Trophoblast cell (in vitro differentiated cells and primary cell): ENCODE data around the gene ADAMTS9.

Experiments
- DNase-seq, 2 donors: peaks; one replicate each; pipeline ENCODE4 v3.0.0-alpha.2; 2016
- H2AFZ ChIP-seq: 2 replicates; pipeline ENCODE4 v1.6.1; 2013; ENCODE audit warnings: low read length, moderate library complexity, mild to moderate bottlenecking; ENCODE audit not compliant: insufficient read depth, poor library complexity
- H2AK5ac ChIP-seq: 2 replicates; pipeline ENCODE4 v1.6.1; 2013; ENCODE audit warnings: mild to moderate bottlenecking, low read length
- H2BK120ac ChIP-seq: 2 replicates; pipeline ENCODE4 v1.6.1; 2013; ENCODE audit warnings: low read length, mild to moderate bottlenecking, moderate library complexity; ENCODE audit not compliant: insufficient read depth, poor library complexity
- H2BK12ac ChIP-seq: 2 replicates; pipeline ENCODE4 v1.6.1; 2013; ENCODE audit warnings: mild to moderate bottlenecking, low read length, moderate library complexity
- H2BK5ac ChIP-seq: 2 replicates; pipeline ENCODE4 v1.6.1; 2013; ENCODE audit warnings: low read length, low read depth, moderate library complexity, mild to moderate bottlenecking; ENCODE audit not compliant: poor library complexity
- H3K14ac ChIP-seq: 2 replicates; pipeline ENCODE4 v1.6.1; 2013; ENCODE audit warnings: mild to moderate bottlenecking, low read length
- H3K18ac ChIP-seq: 2 replicates; pipeline ENCODE4 v1.6.1; 2013; ENCODE audit warnings: mild to moderate bottlenecking, low read length
- H3K23ac ChIP-seq: 2 replicates; pipeline ENCODE4 v1.6.1; 2013; ENCODE audit warnings: low read length
- H3K27ac ChIP-seq: 2 replicates; pipeline ENCODE4 v1.5.1; 2013; ENCODE audit warnings: low read depth, mild to moderate bottlenecking, inconsistent platforms, low read length, moderate library complexity
- H3K27me3 ChIP-seq: 2 replicates; pipeline ENCODE4 v1.6.1; 2013; ENCODE audit warnings: inconsistent platforms, mild to moderate bottlenecking, low read length, moderate library complexity; ENCODE audit not compliant: insufficient read depth
- H3K36me3 ChIP-seq, 2 experiments: 1 replicate in 1 of 2; 2 replicates in 1 of 2; pipeline ENCODE4 v1.6.1; 2013; ENCODE audit warnings: low read length in 2 of 2, mild to moderate bottlenecking in 2 of 2, moderate library complexity in 1 of 2; ENCODE audit not compliant: insufficient read depth in 2 of 2, control insufficient read depth in 1 of 2
- H3K4ac ChIP-seq: 2 replicates; pipeline ENCODE4 v1.6.1; 2013; ENCODE audit warnings: low read depth, mild to moderate bottlenecking, low read length, moderate library complexity
- H3K4me1 ChIP-seq, 2 experiments: 1 replicate in 1 of 2; 2 replicates in 1 of 2; pipeline ENCODE4 v1.6.1; 2013; ENCODE audit warnings: low read length in 2 of 2, mild to moderate bottlenecking in 2 of 2, moderate library complexity in 1 of 2; ENCODE audit not compliant: insufficient read depth in 2 of 2, control insufficient read depth in 1 of 2
- H3K4me2 ChIP-seq: 2 replicates; pipeline ENCODE4 v1.6.1; 2013; ENCODE audit warnings: inconsistent platforms, mild to moderate bottlenecking, low read length, moderate library complexity
- H3K4me3 ChIP-seq: 2 replicates; pipeline ENCODE4 v1.5.1; 2013; ENCODE audit warnings: mild to moderate bottlenecking, low read depth, low read length, inconsistent platforms
- H3K79me1 ChIP-seq: one replicate; pipeline ENCODE4 v1.6.1; 2013; ENCODE audit warnings: low read length
- H3K79me2 ChIP-seq: 2 replicates; pipeline ENCODE4 v1.6.1; 2013; ENCODE audit warnings: low read length, mild to moderate bottlenecking; ENCODE audit not compliant: control insufficient read depth, insufficient read depth, poor library complexity
- H3K9ac ChIP-seq: 2 replicates; pipeline ENCODE4 v1.6.1; 2013; ENCODE audit warnings: mild to moderate bottlenecking, low read length
- H3K9me3 ChIP-seq: 2 replicates; pipeline ENCODE4 v1.6.1; 2013; ENCODE audit warnings: low read depth, mild to moderate bottlenecking, control low read depth, inconsistent platforms, low read length; ENCODE audit not compliant: insufficient read depth
- H4K12ac ChIP-seq: 2 replicates; pipeline ENCODE4 v1.6.1; 2013; ENCODE audit warnings: low read depth, mild to moderate bottlenecking, low read length, moderate library complexity
- H4K8ac ChIP-seq: 2 replicates; pipeline ENCODE4 v1.6.1; 2013; ENCODE audit warnings: low read depth, mild to moderate bottlenecking, low read length, moderate library complexity
- H4K91ac ChIP-seq: one replicate; pipeline ENCODE4 v1.6.1; 2013; ENCODE audit warnings: low read depth, mild to moderate bottlenecking, low read length, moderate library complexity
- WGBS: extraction: QIAGEN DNeasy Blood & Tissue Kit; methylation state at CpG from one replicate; pipeline ENCODE4 v1.1.7; 2013; ENCODE audit warnings: missing lambda C conversion rate; ENCODE audit not compliant: insufficient read length, insufficient coverage; ENCODE audit errors: extremely low coverage; 5-methylcytosine and 5-hydroxymethylcytosine counted together

ADAMTS9 gene

DNA sequence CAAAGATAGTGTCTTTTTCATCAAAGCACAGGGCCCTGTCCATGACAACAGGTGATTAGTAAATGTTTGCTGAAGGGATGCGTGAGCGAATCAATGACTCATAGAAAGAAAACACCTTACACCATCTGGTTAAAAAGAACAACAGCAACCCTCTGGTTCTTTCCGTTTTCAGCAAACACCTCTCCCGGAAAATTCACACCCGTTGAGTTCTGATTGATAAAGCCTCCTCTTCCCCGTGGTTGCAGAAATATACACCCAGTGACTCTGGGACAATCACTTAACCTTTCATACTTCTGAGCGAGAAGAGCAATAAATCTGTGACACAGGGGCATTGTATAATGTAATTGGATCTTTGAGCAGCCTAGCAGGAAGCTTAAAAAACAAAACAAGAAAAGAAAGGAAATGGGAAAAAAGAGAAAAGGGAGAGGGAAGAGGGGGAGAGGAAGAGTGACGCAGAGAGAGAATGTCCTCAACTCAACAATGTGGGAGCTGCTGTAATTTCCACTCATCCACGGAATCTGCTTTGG lies 37.6 kb downstream of the ADAMTS9 start:
- no CpG with 5 or more reads among the region's 9 CpGs for WGBS
- H3K23ac ChIP-seq: no peak overlapping the region
- H3K36me3 ChIP-seq: peaks cover 4 to 18% of the 10 kb centered on the region in 2 experiments
- no peaks in the 10 kb centered on the region for H3K79me2 ChIP-seq
- no peak for DNase-seq
- no peak overlapping the region for H4K12ac ChIP-seq
- no peak overlapping the region for H3K4me2 ChIP-seq
- no peak overlapping the region for H2AK5ac ChIP-seq
- H2AFZ ChIP-seq: no peak overlapping the region
- no peak overlapping the region for H3K4me3 ChIP-seq
- no peaks in the 10 kb centered on the region for H3K9me3 ChIP-seq
- H3K27me3 ChIP-seq: no peaks in the 10 kb centered on the region
- H3K27ac ChIP-seq: no peak overlapping the region
- H3K4me1 ChIP-seq: peaks cover 0 to 5% of the 10 kb centered on the region in 2 experiments
- no peak overlapping the region for H2BK120ac ChIP-seq
- no peak overlapping the region for H3K18ac ChIP-seq
- H3K4ac ChIP-seq: no peak overlapping the region
- H4K91ac ChIP-seq: no peak overlapping the region
- no peak overlapping the region for H3K9ac ChIP-seq
- no peak overlapping the region for H3K14ac ChIP-seq
- no peaks in the 10 kb centered on the region for H3K79me1 ChIP-seq
- H2BK12ac ChIP-seq: no peak overlapping the region
- H4K8ac ChIP-seq: no peak overlapping the region
- no peak overlapping the region for H2BK5ac ChIP-seq

DNA sequence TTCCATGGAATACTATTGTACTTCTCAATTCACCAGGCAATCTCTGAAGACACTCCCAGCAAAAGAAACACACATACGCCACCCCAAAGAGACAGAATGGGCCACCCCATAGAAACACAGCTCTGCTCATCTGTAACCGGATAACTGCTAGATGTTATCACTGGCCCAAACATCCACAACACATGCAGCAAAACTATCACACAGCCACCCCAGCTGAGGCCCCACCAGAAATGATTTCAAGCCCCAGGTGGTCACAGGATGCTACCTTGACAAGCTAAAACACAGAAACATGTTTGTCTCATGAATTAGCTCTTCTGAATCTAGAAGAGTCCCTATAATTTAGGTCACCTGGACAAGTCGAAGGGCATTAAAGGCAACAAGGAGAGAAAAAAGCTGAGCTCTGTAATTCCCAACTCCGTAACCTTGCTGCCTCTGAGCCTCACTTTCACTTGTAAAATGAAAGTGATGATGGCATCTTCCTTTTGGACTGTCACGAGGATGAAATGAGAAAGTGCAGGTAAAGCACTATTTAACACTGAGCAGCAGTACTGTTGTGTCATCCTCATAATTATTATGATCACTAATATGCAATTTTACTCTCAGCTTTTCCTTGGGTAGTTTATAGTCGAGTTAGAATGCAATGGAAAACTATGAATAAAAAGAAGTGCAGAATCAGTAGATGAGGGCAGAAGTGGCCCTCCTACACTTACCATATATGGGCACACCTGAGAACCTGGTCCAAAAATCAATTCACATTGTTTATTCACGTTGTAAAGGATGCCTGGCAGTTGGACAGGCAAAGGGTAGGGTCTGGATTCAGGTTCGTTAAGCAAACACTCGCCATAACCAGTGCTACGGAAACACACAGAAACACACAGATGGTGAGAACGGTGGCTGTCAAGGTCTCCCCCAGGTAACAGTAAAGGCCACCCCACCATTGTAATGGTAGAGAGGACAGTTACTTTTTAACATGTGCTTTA lies 38.6 kb downstream of the ADAMTS9 start:
- no peak overlapping the region for H2AFZ ChIP-seq
- no CpG with 5 or more reads among the region's 11 CpGs for WGBS
- peaks cover 0 to 5% of the 10 kb centered on the region in 2 experiments for H3K4me1 ChIP-seq
- H3K27me3 ChIP-seq: no peaks in the 10 kb centered on the region
- no peak overlapping the region for H3K27ac ChIP-seq
- no peak overlapping the region for H2BK12ac ChIP-seq
- H4K8ac ChIP-seq: no peak overlapping the region
- no peak overlapping the region for H4K91ac ChIP-seq
- H2BK120ac ChIP-seq: no peak overlapping the region
- no peak overlapping the region for H2BK5ac ChIP-seq
- H3K23ac ChIP-seq: no peak overlapping the region
- no peak overlapping the region for H3K9ac ChIP-seq
- DNase-seq: no peak
- H3K4ac ChIP-seq: no peak overlapping the region
- H3K36me3 ChIP-seq: peaks cover 4 to 18% of the 10 kb centered on the region in 2 experiments
- H3K18ac ChIP-seq: no peak overlapping the region
- H3K4me2 ChIP-seq: no peak overlapping the region
- no peaks in the 10 kb centered on the region for H3K79me2 ChIP-seq
- H3K9me3 ChIP-seq: no peaks in the 10 kb centered on the region
- H3K4me3 ChIP-seq: no peak overlapping the region
- H3K79me1 ChIP-seq: no peaks in the 10 kb centered on the region
- H2AK5ac ChIP-seq: no peak overlapping the region
- no peak overlapping the region for H4K12ac ChIP-seq
- no peak overlapping the region for H3K14ac ChIP-seq

DNA sequence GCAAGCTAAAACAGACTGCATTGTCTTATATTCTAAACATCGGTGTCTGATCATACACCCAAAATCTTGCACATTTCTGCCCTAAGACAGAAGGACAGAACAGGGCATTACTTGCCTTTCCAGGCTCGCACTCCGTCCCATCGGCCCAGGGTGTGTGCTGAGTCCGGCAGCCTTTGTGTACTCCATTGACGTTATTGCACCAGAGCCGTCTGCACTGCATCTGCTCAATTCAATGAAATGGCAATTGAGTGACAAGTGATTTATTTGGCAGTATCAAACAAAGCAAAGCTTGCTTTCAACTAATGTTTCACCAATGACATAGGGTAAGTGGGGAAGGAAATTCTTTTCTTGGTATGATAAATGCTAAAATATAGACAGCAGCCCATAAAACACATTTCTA lies 40.0 kb downstream of the ADAMTS9 start:
- H4K91ac ChIP-seq: no peak overlapping the region
- H3K4ac ChIP-seq: no peak overlapping the region
- no peak overlapping the region for H4K12ac ChIP-seq
- H2AK5ac ChIP-seq: no peak overlapping the region
- H3K4me1 ChIP-seq: peaks cover 0 to 6% of the 10 kb centered on the region in 2 experiments
- H3K9ac ChIP-seq: no peak overlapping the region
- H3K14ac ChIP-seq: no peak overlapping the region
- no peak overlapping the region for H3K4me3 ChIP-seq
- DNase-seq: no peak
- no peaks in the 10 kb centered on the region for H3K79me2 ChIP-seq
- no peak overlapping the region for H3K27ac ChIP-seq
- H2BK5ac ChIP-seq: no peak overlapping the region
- no peaks in the 10 kb centered on the region for H3K27me3 ChIP-seq
- WGBS: no CpG with 5 or more reads among the region's 7 CpGs
- H3K36me3 ChIP-seq: peaks cover 4 to 16% of the 10 kb centered on the region in 2 experiments
- H4K8ac ChIP-seq: no peak overlapping the region
- no peak overlapping the region for H2BK12ac ChIP-seq
- H3K4me2 ChIP-seq: no peak overlapping the region
- no peak overlapping the region for H3K23ac ChIP-seq
- no peak overlapping the region for H2AFZ ChIP-seq
- no peak overlapping the region for H3K18ac ChIP-seq
- H3K9me3 ChIP-seq: no peaks in the 10 kb centered on the region
- no peaks in the 10 kb centered on the region for H3K79me1 ChIP-seq
- H2BK120ac ChIP-seq: no peak overlapping the region

GRCh38 chr3:64645243-64645642 lies 42.6 kb downstream of the ADAMTS9 start:
- H3K4me3 ChIP-seq: no peak overlapping the region
- no peak overlapping the region for H3K27ac ChIP-seq
- no peaks in the 10 kb centered on the region for H3K79me2 ChIP-seq
- H3K4me2 ChIP-seq: no peak overlapping the region
- no peak overlapping the region for H3K18ac ChIP-seq
- H2BK5ac ChIP-seq: no peak overlapping the region
- peaks cover 2 to 5% of the 10 kb centered on the region in 2 experiments for H3K4me1 ChIP-seq
- H2BK120ac ChIP-seq: no peak overlapping the region
- H3K4ac ChIP-seq: no peak overlapping the region
- H3K14ac ChIP-seq: no peak overlapping the region
- H4K8ac ChIP-seq: no peak overlapping the region
- no peaks in the 10 kb centered on the region for H3K27me3 ChIP-seq
- H3K36me3 ChIP-seq: peaks cover 4 to 15% of the 10 kb centered on the region in 2 experiments
- H4K12ac ChIP-seq: no peak overlapping the region
- no peak for DNase-seq
- H2AFZ ChIP-seq: no peak overlapping the region
- no peaks in the 10 kb centered on the region for H3K9me3 ChIP-seq
- no peaks in the 10 kb centered on the region for H3K79me1 ChIP-seq
- H2BK12ac ChIP-seq: no peak overlapping the region
- no peak overlapping the region for H4K91ac ChIP-seq
- no peak overlapping the region for H3K9ac ChIP-seq
- H2AK5ac ChIP-seq: no peak overlapping the region
- no peak overlapping the region for H3K23ac ChIP-seq
